Parietal lobe (tissue), 1 donor: ENCODE results near the gene ZNF580. TPM values are rescaled to one million over a fixed set of nuclear protein-coding genes. Genes with fewer than 3 reads are reported as not detected.

Experiments
- total RNA-seq: library from RNA; depleted of rRNA; stranded (reverse); fragments of >200 nt; gene quantifications from one replicate; pipeline ENCODE4 v1.2.3, GENCODE V29; 2014

ZNF580 gene
- 7.2 TPM for total RNA-seq

GRCh38 chr19:55640577-55641425 is at the start of gene ZNF580:
TSS of gene ZNF580 (plus strand) at chr19:55641002. CDS start at chr19:55642509, 1,507 bp downstream.

GRCh38 chr19:55599468-55599841 is 41.3 kb upstream of the ZNF580 start, which contains the start of gene FIZ1:
TSS of gene FIZ1 (minus strand) at chr19:55599517. CDS start at chr19:55597865, 1,652 bp downstream.

GRCh38 chr19:55599842-55600661 is 40.8 kb upstream of the ZNF580 start, which contains the start of gene ZNF524:
TSS of gene ZNF524 (plus strand) at chr19:55600288. CDS start at chr19:55602113, 1,825 bp downstream.

GRCh38 chr19:55605637-55606470 is 34.9 kb upstream of the ZNF580 start, which contains the start of gene ZNF865:
TSS of gene ZNF865 (plus strand) at chr19:55605647. CDS start at chr19:55613619, 7,972 bp downstream.

GRCh38 chr19:55624109-55625003 is 16.4 kb upstream of the ZNF580 start, which contains the start of gene ZNF784:
TSS of gene ZNF784 (minus strand) at chr19:55624566. CDS start at chr19:55624561, 5 bp downstream.

GRCh38 chr19:55643003-55643886 is 2.4 kb downstream of the ZNF580 start, which contains the start of gene ZNF581:
TSS of gene ZNF581 (plus strand) at chr19:55643649. CDS start at chr19:55644572, 923 bp downstream.

GRCh38 chr19:55647732-55648584 is 7.2 kb downstream of the ZNF580 start, which contains the start of gene CCDC106:
TSS of gene CCDC106 (plus strand) at chr19:55648212. CDS start at chr19:55649047, 835 bp downstream.

GRCh38 chr19:55654868-55655647 is 14.3 kb downstream of the ZNF580 start, which contains the start of gene U2AF2:
TSS of gene U2AF2 (plus strand) at chr19:55655035. CDS start at chr19:55655105, 70 bp downstream.

GRCh38 chr19:55674841-55675660 is 34.2 kb downstream of the ZNF580 start, which contains the start of gene EPN1:
TSS of gene EPN1 (plus strand) at chr19:55675226. CDS start at chr19:55678628, 3,402 bp downstream.

Other genes with a start within 250 kb of the ZNF580 start
- 22.8 TPM for gene UBE2S, start 233.2 kb upstream of the ZNF580 start, total RNA-seq
- gene SHISA7, start 197.7 kb upstream of the ZNF580 start, total RNA-seq: 8.5 TPM
- 13.1 TPM for gene ISOC2, start 179.4 kb upstream of the ZNF580 start, total RNA-seq
- gene C19orf85, start 176.3 kb upstream of the ZNF580 start, total RNA-seq: not detected
- gene ZNF628, start 164.4 kb upstream of the ZNF580 start, total RNA-seq: 1.6 TPM
- gene NAT14, start 155.8 kb upstream of the ZNF580 start, total RNA-seq: 12.5 TPM
- gene SSC5D, start 152.6 kb upstream of the ZNF580 start, total RNA-seq: 0.63 TPM
- not detected for gene SBK2, start 103.9 kb upstream of the ZNF580 start, total RNA-seq
- gene SBK3, start 95.5 kb upstream of the ZNF580 start, total RNA-seq: not detected
- gene ZNF579, start 60.2 kb upstream of the ZNF580 start, total RNA-seq: 2.8 TPM
- 3.8 TPM for gene FIZ1, start 41.5 kb upstream of the ZNF580 start, total RNA-seq
- gene ZNF524, start 40.7 kb upstream of the ZNF580 start, total RNA-seq: 4.7 TPM
- gene ZNF865, start 35.4 kb upstream of the ZNF580 start, total RNA-seq: 3.1 TPM
- 4.7 TPM for gene ZNF784, start 16.4 kb upstream of the ZNF580 start, total RNA-seq
- gene ZNF581, start 2.6 kb downstream of the ZNF580 start, total RNA-seq: 10.3 TPM
- gene CCDC106, start 7.2 kb downstream of the ZNF580 start, total RNA-seq: 9.7 TPM
- 76.7 TPM for gene U2AF2, start 14.0 kb downstream of the ZNF580 start, total RNA-seq
- 33.8 TPM for gene EPN1, start 34.2 kb downstream of the ZNF580 start, total RNA-seq
- not detected for gene NLRP9, start 97.4 kb downstream of the ZNF580 start, total RNA-seq
- not detected for gene RFPL4A, start 118.1 kb downstream of the ZNF580 start, total RNA-seq
- gene RFPL4AL1, start 128.1 kb downstream of the ZNF580 start, total RNA-seq: not detected
- gene NLRP11, start 191.0 kb downstream of the ZNF580 start, total RNA-seq: not detected
- not detected for gene NLRP4, start 195.5 kb downstream of the ZNF580 start, total RNA-seq